ENCODE results near the gene NLK. TPM values are rescaled to one million over a fixed set of nuclear protein-coding genes. Genes with fewer than 3 reads are reported as not detected.
"Not testable (repeated sequence)": the region's sequence is repeated elsewhere in the genome, so short reads cannot be mapped to it uniquely, and the experiment has no call there.

Gene NLK
- total RNA-seq, 1 experiment from 2014 or later, result 14.3 TPM

DNA sequence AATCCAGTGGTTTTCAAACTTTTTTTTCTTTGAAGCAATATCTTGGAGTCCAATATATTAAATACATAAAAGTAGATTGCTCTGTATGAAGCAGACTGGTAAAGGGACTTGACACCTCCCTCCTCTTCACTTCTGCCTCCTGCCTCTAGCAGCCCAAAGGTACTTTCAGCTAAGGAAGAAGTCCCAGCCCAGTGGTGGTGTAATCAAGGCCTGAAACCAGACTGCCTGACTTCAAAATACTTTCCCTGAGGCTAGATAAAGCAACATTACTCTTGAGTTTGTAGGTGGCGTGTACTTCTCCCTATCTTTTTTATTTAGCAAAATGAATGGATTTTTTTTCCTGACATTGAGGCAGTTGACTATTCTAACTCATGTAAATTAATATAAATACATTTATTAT, 154.2 kb downstream of the NLK start:
- no peak for DNase-seq (ENCODE audit: low read depth)

DNA sequence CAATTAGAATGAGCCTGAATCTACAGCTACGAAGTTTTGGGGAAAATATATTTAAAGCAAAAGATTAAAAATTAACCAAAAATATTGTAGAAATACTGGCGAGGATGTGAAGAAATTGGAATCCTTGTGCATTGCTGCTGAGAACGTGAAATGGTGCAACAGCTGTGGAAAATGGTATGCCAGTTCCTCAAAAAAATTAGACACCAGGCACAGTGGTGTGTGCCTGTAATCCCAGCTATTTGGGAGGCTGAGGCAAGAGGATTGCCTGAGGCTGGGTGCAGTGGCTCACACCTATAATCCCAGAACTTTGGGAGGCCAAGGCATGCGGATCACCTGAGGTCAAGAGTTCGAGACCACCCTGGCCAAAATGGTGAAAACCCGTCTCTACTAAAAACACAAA, 156.6 kb downstream of the NLK start:
- DNase-seq (ENCODE audit: low read depth), result no peak

DNA sequence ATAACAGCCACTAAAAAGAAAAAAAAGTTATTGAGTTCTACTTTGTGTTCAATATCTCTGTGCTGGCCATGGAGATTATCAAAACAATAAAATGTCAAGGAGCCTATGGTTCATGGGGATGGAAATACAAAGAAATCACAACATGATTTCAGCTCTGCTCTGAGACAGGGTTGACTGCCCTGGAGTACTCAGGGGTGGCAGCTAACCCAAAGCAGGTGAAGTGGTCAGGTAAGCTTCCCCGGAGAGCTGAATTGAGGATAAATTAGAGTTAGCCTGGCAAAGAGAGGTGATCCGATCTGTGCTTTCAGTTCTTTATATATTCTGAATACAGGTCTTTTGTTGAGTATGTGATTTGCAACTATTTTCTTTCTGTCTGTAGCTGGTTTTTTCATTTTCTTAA, 157.3 kb downstream of the NLK start:
- no peak for DNase-seq (ENCODE audit: low read depth)

DNA sequence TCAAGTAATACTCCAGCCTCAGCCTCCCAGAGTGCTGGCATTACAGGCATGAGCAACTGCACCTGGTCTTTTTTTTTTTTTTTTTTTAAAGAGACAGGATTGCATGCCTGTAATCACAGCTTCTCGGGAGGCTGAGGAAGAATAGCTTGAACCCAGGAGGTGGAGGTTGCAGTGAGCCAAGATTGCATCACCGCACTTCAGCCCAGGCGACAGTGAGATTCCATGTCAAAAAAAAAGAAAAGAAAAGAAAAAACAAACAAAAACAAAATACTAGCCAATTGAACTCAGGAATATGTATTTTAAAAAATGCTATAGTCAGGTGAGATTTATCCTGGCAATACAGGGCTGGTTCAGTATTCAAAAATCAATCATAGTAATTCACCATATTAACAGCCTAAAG, 158.8 kb downstream of the NLK start:
- DNase-seq (ENCODE audit: low read depth), result no peak

DNA sequence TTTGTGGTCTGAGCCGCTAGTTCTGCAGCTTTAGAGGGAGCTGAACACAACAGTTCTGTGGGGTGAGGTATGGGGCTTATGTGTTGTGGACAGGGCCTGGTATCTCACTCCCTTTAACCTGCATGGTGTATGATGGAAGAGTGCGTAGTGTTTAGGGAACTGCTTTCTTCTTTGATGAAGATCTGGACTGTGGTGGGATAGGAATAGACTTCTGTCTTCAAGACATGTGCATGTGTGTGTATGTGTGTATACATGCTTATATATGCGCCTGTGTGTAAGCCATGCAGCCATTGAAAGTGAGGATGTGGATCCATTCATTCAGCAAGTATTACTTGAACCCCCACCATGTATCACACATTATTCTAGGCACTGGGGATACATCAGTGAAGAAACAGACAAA, 161.8 kb downstream of the NLK start:
- no peak for DNase-seq (ENCODE audit: low read depth)

DNA sequence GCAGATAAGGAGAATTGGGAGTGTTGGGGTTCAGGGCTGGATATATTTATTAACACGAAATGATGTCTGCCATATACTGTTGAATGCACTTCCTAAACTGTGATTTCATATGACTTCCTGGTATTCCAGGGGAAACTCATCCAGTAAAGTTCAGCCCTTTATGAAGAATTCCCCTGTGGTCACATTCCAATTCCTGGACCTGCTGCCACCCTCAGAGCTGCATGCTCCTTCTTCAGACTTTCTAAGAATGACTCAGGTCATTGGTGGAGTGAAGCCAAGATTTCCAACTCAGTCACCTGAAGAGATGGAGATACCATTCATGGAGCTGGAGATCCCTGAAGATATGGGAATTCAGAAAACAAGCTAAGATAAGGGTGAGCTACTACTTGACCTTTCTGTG, 162.3 kb downstream of the NLK start:
- peak; percentile 33 for DNase-seq (ENCODE audit: low read depth)

DNA sequence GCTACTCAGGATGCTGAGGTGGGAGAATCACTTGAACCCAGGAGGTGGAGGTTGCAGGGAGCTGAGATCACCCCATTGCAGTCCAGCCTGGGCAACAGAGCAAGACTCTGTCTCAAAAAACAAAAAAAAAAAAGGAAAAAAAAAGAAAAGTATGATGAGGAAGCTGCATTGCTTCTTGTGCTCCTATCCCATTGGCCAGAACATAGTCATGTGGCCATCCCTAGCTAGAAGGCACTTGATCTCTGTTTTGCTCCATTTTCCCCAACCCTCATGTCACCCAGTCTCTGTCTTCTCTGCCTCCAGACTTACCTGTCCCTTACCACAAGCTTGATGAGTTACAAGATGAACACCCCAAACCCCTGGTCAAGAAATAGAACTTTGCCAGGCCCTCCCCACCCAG, 163.8 kb downstream of the NLK start:
- DNase-seq (ENCODE audit: low read depth), result no peak

DNA sequence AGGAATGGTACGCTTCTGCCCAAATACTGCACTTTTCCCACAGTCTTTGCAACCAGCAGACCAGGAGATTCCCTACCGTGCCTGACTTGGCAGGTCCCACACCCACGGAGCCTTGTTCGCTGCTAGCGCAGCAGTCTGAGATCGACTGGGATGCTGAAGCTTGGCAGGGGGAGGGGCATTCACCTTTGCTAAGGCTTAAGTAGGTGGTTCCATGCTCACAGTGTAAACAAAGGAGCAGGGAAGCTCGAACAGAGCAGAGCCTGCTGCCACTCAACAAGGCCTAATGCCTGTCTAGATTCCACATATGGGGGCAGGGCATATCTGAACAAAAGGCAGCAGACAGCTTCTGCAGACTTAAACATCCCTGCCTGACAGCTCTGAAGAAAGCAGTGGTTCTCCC, 169.3 kb downstream of the NLK start:
- DNase-seq (ENCODE audit: low read depth), result no peak

DNA sequence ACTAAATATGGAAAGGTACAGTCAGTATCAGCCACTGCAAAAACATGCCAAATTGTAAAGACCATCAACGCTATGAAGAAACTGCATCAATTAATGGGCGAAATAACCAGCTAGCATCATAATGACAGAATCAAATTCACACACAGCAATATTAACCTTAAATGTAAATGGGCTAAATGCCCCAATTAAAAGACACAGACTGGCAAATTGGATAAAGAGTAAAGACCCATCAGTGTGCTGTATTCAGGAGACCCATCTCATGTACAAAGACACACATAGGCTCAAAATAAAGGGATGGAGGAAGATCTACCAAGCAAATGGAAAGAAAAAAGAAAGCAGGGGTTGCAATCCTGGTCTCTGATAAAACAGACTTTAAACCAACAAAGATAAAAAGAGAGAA, 171.1 kb downstream of the NLK start:
- not testable (repeated sequence) for DNase-seq (ENCODE audit: low read depth)

DNA sequence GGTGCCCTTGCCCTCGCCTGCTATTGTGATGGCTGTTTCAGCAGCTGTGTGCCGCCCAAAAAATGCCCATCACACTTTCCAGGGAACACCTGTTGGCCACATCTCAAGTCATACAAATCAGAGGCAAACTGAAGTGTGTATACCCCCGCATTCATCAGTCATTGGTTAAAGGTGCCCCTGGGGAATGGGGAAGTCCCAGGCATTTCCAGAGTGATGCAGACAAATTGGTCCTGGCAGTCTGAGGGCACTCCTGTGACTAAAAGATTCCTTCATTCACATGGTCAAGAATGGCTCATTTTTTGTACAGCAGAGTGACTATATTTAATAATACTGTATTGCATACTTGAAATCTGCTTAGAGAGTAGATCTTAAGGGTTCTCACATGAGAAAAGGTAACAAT, 173.6 kb downstream of the NLK start:
- DNase-seq (ENCODE audit: low read depth), result no peak

DNA sequence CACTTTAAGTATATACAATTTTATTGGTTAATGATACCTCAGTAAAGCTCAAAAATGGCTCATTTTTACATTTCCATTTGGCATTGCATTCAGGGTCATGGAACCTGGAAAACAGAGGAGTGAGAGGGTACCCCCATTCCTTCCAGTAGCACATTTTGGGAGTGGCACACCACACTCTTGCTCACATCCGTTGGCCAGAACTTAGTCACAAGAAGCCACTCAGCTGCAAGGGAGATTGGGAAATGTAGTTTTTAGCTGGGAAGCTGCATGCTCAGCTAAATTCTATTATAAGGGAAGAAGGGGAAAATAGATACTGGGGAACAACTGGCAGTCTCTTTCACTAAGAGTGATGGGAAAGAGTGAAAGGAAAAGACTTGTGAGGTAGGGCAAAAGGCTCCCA, 174.1 kb downstream of the NLK start:
- DNase-seq (ENCODE audit: low read depth), result peak; percentile 40

DNA sequence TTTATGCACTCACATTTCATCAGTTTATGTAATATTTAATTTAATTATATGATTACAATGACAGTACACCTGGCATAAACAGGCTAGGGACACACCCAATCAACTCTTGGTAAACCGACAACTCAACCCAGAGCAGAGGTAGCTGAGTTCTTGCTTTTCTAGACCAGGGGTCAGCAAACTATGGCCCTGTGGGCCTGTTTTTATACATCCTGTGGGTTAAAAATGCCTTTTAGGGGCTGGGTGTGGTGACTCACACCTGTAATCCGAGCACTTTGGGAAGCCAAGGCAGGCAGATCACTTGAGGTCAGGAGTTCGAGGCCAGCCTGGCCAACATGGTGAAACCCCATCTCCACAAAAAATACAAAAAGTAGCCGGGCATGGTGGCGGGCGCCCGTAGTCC, 177.3 kb downstream of the NLK start:
- DNase-seq (ENCODE audit: low read depth), result no peak

DNA sequence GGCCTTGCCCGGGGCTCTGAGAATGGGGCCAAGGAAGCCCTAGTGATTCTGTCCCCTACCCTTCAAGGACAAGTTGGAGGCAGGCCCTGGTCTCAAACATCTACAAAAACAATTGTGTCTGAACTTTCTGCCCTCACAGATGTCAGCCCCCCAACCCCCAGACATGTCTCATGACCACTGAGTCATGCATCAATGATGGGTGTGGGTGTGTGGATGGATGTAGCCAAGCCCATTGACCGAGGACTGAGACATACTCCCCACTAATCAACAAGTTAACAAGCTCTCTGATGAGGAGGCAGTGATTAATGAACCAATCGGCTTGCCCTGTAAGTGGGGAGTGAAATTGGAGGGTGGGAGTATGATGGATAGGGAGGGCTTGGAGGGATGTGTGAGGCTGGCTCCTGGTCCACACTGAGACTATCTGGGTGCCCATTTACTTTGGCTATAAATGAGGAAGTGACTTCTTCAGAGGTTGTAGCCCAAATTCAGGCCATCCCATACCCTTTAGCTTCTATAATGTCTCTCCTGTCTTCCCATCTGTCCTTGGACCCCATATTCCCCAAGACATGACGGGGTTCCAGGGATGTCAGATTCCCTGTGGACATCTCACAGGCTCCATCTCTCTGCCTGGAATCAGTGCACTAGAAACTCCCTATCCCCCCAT, 179.4 kb downstream of the NLK start:
- DNase-seq (ENCODE audit: low read depth), result no peak

DNA sequence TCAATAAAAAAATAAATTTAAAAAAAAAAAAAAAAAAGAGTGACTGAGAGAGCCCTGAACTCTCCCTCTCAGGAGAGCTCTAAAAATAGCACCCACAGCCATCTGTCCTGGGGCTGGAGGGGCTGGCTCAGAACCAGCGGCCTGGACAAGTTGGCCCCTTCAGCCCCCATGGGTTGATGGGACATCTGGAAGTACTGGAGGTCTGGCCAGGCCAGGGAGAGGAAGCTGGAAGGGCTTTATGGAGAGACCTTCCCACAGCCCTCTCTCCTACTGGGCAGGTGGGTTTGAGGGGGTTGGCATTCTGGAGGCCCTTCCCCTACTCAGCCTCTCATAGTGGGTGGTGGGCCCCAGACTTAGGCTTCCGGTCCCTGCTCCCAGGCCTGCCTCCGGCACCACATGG, 182.8 kb downstream of the NLK start:
- DNase-seq (ENCODE audit: low read depth), result no peak

DNA sequence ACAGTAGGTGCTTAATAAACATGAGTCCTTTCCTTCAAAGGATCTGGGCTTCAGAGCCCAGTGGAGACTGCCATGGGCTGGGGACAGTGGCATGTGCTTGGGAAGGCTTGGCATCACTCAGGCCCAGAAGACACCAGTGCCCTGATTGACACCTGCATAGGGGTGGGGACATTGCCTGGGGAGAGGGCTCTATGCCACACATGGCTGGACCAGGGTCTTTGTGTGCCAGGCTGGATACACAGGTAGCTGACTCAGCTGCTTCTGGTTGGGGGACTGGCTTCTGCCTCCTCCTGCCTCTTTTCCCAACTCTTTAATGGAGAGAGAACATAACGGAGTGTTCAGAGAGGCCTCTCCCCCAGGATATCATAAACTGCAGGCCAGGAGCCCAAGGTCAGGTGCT, 183.4 kb downstream of the NLK start:
- no peak for DNase-seq (ENCODE audit: low read depth)

DNA sequence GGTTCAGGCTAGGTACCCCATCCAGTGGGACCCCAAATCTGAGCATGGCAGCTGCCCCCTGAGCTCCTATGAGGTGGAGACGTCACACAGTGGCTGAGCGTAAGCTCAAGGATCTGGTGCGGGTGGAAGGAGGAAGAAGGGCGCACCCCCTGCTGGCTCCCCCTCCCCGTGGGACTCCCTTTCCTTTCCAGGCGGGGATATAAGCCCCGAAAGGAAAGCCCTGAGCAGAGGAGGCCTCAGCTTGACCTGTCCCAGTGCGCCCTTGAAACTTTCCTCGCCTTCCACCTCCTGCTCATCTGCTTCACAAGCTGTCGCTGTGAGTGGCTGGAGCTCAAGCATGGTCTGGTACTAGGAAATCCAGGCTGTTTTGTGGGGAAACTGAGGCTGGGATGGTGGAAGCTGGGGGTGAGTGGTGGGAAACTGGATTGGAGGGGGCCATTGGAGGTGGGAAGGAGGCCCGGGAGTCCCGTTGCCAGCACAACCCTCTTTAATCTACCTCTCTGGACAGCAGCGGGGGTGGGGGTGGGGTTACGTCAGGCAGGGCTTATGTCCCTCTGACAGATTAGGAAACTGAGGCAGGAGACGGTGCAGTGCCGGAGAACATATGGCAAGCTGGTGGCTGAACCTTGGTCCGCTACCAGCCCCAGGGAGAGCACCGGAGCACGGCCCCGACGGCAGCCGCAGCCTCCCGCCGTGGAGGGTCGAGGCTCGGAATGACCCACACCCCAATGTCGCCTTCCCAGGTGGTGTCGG, 184.3 kb downstream of the NLK start:
- no peak for DNase-seq (ENCODE audit: low read depth)

DNA sequence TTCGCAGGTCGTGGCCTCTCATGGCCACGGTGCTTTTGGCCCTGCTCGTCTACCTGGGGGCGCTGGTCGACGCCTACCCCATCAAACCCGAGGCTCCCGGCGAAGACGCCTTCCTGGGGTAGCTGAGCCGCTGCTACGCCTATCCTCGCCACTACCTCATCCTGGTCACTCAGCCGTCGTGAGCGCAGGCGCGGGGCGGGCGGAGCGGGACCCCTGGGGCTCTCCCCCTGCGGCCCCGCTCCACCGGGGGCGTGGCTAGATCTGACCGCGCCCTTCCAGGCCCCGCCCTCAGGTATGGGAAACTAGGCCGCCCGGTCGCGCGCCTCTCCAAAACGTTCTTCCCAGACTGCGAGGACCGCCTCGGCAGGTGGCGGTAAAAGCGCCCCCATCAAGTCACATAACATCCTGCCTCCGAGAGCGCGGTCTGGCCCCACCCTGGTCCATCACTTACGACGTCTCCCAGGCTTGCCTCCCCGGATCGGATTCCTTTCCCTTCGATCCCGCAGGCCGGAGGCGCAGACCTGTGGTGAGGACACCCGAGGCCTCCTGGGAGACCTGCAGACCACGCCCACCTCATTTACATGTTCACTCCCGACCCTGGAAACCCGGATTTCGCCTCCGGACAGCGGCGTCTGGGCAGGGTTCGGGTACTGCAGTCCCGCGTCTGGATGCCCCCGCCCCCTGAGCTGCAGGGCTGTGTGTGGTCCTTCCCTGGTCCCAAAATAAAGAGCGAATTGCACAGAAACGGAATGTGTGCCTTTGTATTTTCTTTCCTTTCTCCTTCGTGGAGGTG, 185.0 kb downstream of the NLK start:
- DNase-seq (ENCODE audit: low read depth), result no peak

DNA sequence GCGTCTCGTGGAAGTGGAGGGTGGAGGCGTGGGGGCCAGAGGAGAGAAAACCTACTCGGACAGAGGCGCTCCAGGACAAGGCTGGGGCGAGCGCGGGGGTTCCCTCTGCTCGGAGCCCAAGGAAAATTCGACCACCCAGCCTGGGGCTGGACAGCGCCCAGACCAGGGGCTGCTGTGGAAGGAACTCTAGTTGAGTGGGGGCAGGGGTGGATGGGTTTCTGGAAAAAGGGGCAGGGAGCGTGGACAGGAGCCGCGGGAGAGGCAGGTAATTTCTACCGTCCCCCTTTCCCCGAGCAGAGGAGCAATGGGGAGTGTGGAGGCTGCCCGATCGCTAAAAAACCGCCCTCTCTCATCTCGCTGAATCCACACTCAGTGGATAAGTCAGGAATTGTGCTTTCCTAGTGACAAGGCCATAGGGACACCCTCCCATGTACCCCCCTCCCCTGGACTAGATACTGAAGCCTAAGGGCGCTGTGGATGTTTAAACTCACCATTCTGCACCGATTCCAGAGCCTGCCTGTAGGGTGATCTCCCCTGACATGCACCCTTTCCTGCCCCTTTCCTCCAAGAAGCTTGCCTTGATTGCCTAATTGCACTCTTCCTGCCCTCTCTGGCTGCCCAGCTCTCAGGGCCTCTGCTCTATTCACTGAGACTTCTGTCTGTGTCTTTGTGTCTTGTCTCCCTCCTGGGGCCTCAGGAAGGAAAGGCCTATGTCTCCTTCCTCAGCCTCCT, 185.8 kb downstream of the NLK start:
- no peak for DNase-seq (ENCODE audit: low read depth)

DNA sequence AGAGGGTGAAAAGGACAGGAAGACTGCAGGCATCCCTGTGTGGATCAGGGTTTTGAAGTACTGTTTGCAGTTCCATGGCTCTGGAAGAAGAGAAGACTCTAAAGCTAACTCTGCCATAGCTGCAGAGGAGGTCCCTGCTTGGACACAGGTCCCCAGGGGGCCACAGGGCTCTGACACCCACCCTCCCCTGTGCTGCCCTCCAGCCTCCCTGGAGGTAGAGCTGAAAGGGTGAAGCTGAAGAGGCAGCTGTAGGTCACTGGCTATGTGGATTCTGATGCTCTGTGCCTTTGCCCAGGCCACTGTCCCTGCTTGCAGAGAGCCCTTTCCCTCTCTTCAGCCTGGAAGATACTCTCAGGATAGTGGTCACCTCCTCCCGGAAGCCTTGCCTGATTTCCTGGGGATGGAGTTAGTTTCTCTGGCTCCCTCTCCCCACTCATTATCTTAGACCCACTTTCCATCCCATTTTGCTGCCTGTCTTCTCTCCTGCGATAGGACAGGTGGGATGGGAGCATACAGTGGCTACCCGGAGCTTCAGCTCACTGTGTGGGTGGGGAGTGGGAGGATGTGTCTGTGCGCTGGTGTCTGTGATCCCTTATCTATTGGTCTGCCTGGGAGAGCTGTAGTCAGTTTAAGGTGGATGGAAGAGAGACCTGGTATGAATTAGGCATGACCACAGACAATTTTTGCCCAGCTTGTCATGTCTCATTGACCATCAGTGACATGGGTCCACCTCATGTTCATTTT, 186.7 kb downstream of the NLK start:
- DNase-seq (ENCODE audit: low read depth), result no peak

DNA sequence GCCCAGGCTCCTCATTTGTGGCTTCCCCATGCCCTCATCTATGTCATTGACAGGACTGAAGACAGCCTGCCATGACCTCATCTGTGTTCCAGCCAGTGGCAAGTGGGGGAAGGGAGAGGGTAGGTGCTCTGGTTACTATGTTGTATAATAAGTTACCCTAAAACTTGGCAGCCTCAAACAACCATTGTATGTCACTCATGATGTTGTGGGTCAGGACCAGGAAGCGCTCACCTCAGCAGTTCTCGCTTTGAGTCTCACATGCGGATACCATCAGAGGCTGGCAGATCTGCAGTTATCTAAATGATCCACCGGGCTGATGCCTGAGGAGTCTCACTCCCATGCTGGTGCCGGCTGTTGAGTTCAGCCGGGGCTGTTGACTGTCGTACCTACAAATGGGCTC, 187.5 kb downstream of the NLK start:
- DNase-seq (ENCODE audit: low read depth), result no peak

DNA sequence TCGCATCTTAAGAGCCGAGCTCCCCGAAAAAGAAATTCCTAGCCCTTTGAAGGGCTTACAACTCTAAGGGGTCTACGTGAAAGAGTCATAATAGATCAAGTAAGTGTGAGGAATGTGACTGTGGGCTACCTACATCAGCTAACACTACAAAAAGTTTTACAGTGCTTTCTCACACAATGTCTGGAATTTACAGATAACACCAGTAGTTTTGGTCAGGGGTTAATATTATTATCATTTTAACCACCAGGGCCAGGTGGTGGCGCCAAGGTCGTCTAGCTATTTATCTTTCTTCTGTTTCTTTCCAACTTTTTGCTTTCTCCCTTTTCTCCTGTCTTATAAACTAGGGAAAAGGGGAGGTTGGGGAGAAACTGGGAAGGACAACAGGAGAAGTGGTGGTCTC, 188.1 kb downstream of the NLK start:
- not testable (repeated sequence) for DNase-seq (ENCODE audit: low read depth)

DNA sequence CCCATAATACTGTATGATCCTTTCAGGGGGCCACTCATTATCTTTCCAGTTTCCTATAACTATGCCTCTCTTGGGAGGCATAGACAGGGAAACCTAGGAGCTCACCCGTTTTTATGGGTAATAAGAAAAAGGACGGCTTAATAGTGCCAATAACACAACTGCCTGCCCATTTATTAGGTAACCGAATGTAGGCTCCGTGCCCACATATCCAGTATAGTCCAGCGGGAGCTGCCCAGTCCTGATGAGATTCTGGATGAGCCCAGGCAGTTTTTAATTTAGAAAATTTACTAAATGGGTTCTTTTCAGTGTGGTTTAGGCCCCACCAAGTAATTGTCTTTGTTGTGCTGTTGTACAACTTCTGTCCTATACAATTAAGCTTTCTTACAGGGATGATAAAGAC, 189.1 kb downstream of the NLK start:
- not testable (repeated sequence) for DNase-seq (ENCODE audit: low read depth)
